Epidermal melanocyte (primary cell): ENCODE measurements around the gene SLC12A3.
A peak's percentile ranks its signal among the peaks of the same experiment; 100 is the strongest.

ENCODE experiments used
- DNase-seq: peaks from one replicate; pipeline ENCODE4 v3.0.0; 2011; ENCODE audit warnings: low spot score; ENCODE audit not compliant: insufficient read length

Gene SLC12A3

GRCh38 chr16:56864960-56865359, at the start of gene SLC12A3:
TSS of gene SLC12A3 (plus strand) at chr16:56865207. CDS start at chr16:56865236, 29 bp downstream.
- no peak for DNase-seq

- DNase-seq, result no peak
Observed at GRCh38 chr16:56815721-56816120, 49.3 kb upstream of the SLC12A3 start.

- no peak for DNase-seq
Observed at GRCh38 chr16:56817056-56817455, 48.0 kb upstream of the SLC12A3 start.

- DNase-seq, result no peak
Observed at GRCh38 chr16:56817938-56818337, 47.1 kb upstream of the SLC12A3 start.

- peak; percentile 62 for DNase-seq
Observed at GRCh38 chr16:56823081-56823733, 41.8 kb upstream of the SLC12A3 start.

GRCh38 chr16:56824331-56824730, 40.7 kb upstream of the SLC12A3 start:
- DNase-seq, result no peak

- DNase-seq, result no peak
Observed at GRCh38 chr16:56824804-56825203, 40.2 kb upstream of the SLC12A3 start.

- DNase-seq, result no peak
Observed at GRCh38 chr16:56825826-56826225, 39.2 kb upstream of the SLC12A3 start.

- no peak for DNase-seq
Observed at GRCh38 chr16:56828647-56829046, 36.4 kb upstream of the SLC12A3 start.

GRCh38 chr16:56830669-56831068, 34.3 kb upstream of the SLC12A3 start:
- no peak for DNase-seq

GRCh38 chr16:56832768-56833167, 32.2 kb upstream of the SLC12A3 start:
- no peak for DNase-seq

- no peak for DNase-seq
Observed at GRCh38 chr16:56833243-56833970, 31.6 kb upstream of the SLC12A3 start.

GRCh38 chr16:56835320-56835719, 29.7 kb upstream of the SLC12A3 start:
- no peak for DNase-seq

- DNase-seq, result no peak
Observed at GRCh38 chr16:56836410-56837230, 28.4 kb upstream of the SLC12A3 start.

GRCh38 chr16:56838622-56839337, 26.2 kb upstream of the SLC12A3 start:
- DNase-seq, result no peak

- no peak for DNase-seq
Observed at GRCh38 chr16:56841233-56841632, 23.8 kb upstream of the SLC12A3 start.

GRCh38 chr16:56841659-56842058, 23.3 kb upstream of the SLC12A3 start:
- no peak for DNase-seq

GRCh38 chr16:56842133-56842532, 22.9 kb upstream of the SLC12A3 start:
- DNase-seq, result no peak

- DNase-seq, result no peak
Observed at GRCh38 chr16:56844056-56844455, 21.0 kb upstream of the SLC12A3 start.

GRCh38 chr16:56847173-56847910, 17.7 kb upstream of the SLC12A3 start:
- DNase-seq, result no peak
